K562 (cell line): ENCODE results near the gene HOTAIR. TPM values are rescaled to one million over a fixed set of nuclear protein-coding genes. Genes with fewer than 3 reads are reported as not detected.

ENCODE experiments used
- ARNT ChIP-seq, 2 experiments: fragments of 450-650 bp; IDR thresholded peaks; 2 replicates each; pipeline ENCODE4 v1.6.1; 2016; ENCODE audit warnings: mild to moderate bottlenecking in 1 of 2
- ETV5 ChIP-seq: sonication (generic); formaldehyde crosslinking; IDR thresholded peaks from 2 replicates; pipeline ENCODE4 v1.4.0; 2020; ENCODE audit warnings: low read depth, mild to moderate bottlenecking, missing genetic modification reagents
- HMGN3 ChIP-seq: IDR thresholded peaks from 2 replicates; pipeline ENCODE4 v1.6.1; 2011; ENCODE audit warnings: borderline replicate concordance, low read depth, mild to moderate bottlenecking, mixed read lengths, low read length; ENCODE audit not compliant: insufficient read length; ENCODE audit errors: extremely low read depth
- MED1 ChIP-seq: sonication (generic); formaldehyde crosslinking; IDR thresholded peaks from 2 replicates; pipeline ENCODE4 v1.8.1; 2023; ENCODE audit warnings: missing genetic modification reagents, borderline replicate concordance
- MTA3 ChIP-seq: fragments of 450-650 bp; formaldehyde crosslinking; IDR thresholded peaks from 2 replicates; pipeline ENCODE4 v1.6.1; 2017; ENCODE audit warnings: mild to moderate bottlenecking, borderline replicate concordance
- NFIX ChIP-seq: fragments of 250-450 bp; sonication (Bioruptor Pico); IDR thresholded peaks from 2 replicates; pipeline ENCODE4 v1.4.0; 2020; ENCODE audit warnings: low read depth, mild to moderate bottlenecking, moderate library complexity
- RBBP5 ChIP-seq: fragments of 200-600 bp; sonication (generic); IDR thresholded peaks from 2 replicates; pipeline ENCODE4 v1.6.1; 2012; ENCODE audit warnings: borderline replicate concordance, mild to moderate bottlenecking, low read length, control low read depth, inconsistent platforms; ENCODE audit not compliant: insufficient read depth, poor library complexity, severe bottlenecking
- RBM14 ChIP-seq: fragments of 200-400 bp; formaldehyde crosslinking; IDR thresholded peaks from 2 replicates; pipeline ENCODE4 v1.6.1; 2018; ENCODE audit warnings: low read depth, mild to moderate bottlenecking, low read length, moderate library complexity, borderline replicate concordance; ENCODE audit not compliant: insufficient read depth
- RBM15 ChIP-seq: fragments of 200-400 bp; formaldehyde crosslinking; IDR thresholded peaks from 2 replicates; pipeline ENCODE4 v1.6.1; 2018; ENCODE audit warnings: mild to moderate bottlenecking, low read length, moderate library complexity; ENCODE audit not compliant: insufficient read depth
- SIRT6 ChIP-seq: IDR thresholded peaks from one replicate; pipeline ENCODE4 v1.6.1; 2012; ENCODE audit warnings: low read depth, mild to moderate bottlenecking, control low read depth, inconsistent platforms, low read length, moderate library complexity
- SMC3 ChIP-seq: conservative IDR thresholded peaks from 2 replicates; pipeline ENCODE4 v1.6.1; 2011; ENCODE audit warnings: low read depth, low read length, improper control_type of control experiment; ENCODE audit not compliant: insufficient read depth
- ZNF184 ChIP-seq: sonication (generic); formaldehyde crosslinking; IDR thresholded peaks from 2 replicates; pipeline ENCODE4 v1.5.0; 2020; ENCODE audit warnings: missing genetic modification reagents
- polyA plus RNA-seq, 8 experiments: library from polyadenylated mRNA; depleted of rRNA in 4 of 8; stranded (reverse) in 5 of 8; unstranded in 3 of 8; fragments of >200 nt; fragmentation: Nextera tagmentation in 2 of 8; fragmentation: Illumina TruSeq in 1 of 8; extraction: Ambion mirVana in 2 of 8; extraction: Trizol in 1 of 8; gene quantifications; 2 replicates each; pipeline versions ENCODE4 v1.2.1 to v1.2.3, GENCODE V29; 2011 to 2014; ENCODE audit warnings: inconsistent platforms in 1 of 8, missing spikeins in 1 of 8
- total RNA-seq, 7 experiments: library from RNA; depleted of rRNA in 6 of 7; stranded (reverse); fragments of >200 nt in 6 of 7; fragmentation: Illumina TruSeq in 2 of 7; extraction: Trizol in 2 of 7; gene quantifications; 2 replicates each; pipeline versions ENCODE4 v1.2.1 to v1.2.3, GENCODE V29; 2011 to 2021; ENCODE audit warnings: low replicate concordance in 1 of 7
- TF ChIP-seq, protein P1 (sequence below), 2 experiments: fragments of 450-650 bp in 1 of 2; sonication (generic) in 1 of 2; formaldehyde crosslinking in 1 of 2; IDR thresholded peaks; 2 replicates each; pipeline versions ENCODE4 v1.7.1 to v1.9.0; 2016 to 2022; ENCODE audit warnings: inconsistent platforms in 1 of 2, mild to moderate bottlenecking in 1 of 2, missing genetic modification reagents in 1 of 2
- TF ChIP-seq, protein P2 (sequence below): sonication (generic); formaldehyde crosslinking; IDR thresholded peaks from 2 replicates; pipeline ENCODE4 v1.8.1; 2023; ENCODE audit warnings: mild to moderate bottlenecking, missing genetic modification reagents

HOTAIR gene
- total and polyA plus RNA-seq, 9 of the 15 experiments (the other 6 are each of a cell fraction or from before 2014, with no cell fraction given): 0.04 TPM; not detected in 8

- TF ChIP-seq, protein P1, sequence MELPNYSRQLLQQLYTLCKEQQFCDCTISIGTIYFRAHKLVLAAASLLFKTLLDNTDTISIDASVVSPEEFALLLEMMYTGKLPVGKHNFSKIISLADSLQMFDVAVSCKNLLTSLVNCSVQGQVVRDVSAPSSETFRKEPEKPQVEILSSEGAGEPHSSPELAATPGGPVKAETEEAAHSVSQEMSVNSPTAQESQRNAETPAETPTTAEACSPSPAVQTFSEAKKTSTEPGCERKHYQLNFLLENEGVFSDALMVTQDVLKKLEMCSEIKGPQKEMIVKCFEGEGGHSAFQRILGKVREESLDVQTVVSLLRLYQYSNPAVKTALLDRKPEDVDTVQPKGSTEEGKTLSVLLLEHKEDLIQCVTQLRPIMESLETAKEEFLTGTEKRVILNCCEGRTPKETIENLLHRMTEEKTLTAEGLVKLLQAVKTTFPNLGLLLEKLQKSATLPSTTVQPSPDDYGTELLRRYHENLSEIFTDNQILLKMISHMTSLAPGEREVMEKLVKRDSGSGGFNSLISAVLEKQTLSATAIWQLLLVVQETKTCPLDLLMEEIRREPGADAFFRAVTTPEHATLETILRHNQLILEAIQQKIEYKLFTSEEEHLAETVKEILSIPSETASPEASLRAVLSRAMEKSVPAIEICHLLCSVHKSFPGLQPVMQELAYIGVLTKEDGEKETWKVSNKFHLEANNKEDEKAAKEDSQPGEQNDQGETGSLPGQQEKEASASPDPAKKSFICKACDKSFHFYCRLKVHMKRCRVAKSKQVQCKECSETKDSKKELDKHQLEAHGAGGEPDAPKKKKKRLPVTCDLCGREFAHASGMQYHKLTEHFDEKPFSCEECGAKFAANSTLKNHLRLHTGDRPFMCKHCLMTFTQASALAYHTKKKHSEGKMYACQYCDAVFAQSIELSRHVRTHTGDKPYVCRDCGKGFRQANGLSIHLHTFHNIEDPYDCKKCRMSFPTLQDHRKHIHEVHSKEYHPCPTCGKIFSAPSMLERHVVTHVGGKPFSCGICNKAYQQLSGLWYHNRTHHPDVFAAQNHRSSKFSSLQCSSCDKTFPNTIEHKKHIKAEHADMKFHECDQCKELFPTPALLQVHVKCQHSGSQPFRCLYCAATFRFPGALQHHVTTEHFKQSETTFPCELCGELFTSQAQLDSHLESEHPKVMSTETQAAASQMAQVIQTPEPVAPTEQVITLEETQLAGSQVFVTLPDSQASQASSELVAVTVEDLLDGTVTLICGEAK (IDR thresholded peaks at IDR 0.05): peak; percentile 31; the same call in 1 of the 2 replicates
- TF ChIP-seq, protein P1 (CRISPR knock-in tag; IDR thresholded peaks at IDR 0.05): no peak
- TF ChIP-seq MTA3 (0 out of 2 replicates have a peak, but pooled peaks have one; percentile 66), NFIX (CRISPR knock-in tag) (no peak), SMC3 (no peak), HMGN3 (peak; percentile 84), RBM15 (no peak), RBBP5 (peak; percentile 90), ZNF184 (CRISPR knock-in tag) (no peak), MED1 (CRISPR knock-in tag) (no peak), ARNT (IDR thresholded peaks at IDR 0.05) (no peak), ETV5 (CRISPR knock-in tag) (no peak; the same call in 1 of the 2 replicates), RBM14 (peak; percentile 51; the same call in 1 of the 2 replicates), SIRT6 (no peak)
- TF ChIP-seq, protein P2, sequence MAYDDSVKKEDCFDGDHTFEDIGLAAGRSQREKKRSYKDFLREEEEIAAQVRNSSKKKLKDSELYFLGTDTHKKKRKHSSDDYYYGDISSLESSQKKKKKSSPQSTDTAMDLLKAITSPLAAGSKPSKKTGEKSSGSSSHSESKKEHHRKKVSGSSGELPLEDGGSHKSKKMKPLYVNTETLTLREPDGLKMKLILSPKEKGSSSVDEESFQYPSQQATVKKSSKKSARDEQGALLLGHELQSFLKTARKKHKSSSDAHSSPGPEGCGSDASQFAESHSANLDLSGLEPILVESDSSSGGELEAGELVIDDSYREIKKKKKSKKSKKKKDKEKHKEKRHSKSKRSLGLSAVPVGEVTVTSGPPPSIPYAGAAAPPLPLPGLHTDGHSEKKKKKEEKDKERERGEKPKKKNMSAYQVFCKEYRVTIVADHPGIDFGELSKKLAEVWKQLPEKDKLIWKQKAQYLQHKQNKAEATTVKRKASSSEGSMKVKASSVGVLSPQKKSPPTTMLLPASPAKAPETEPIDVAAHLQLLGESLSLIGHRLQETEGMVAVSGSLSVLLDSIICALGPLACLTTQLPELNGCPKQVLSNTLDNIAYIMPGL: no peak
Observed at GRCh38 chr12:54000116-54001114, 25.7 kb upstream of the HOTAIR start, which contains the start of gene HOXC9 (continued).
